Measurements from ENCODE around the gene INTS1.

DNA sequence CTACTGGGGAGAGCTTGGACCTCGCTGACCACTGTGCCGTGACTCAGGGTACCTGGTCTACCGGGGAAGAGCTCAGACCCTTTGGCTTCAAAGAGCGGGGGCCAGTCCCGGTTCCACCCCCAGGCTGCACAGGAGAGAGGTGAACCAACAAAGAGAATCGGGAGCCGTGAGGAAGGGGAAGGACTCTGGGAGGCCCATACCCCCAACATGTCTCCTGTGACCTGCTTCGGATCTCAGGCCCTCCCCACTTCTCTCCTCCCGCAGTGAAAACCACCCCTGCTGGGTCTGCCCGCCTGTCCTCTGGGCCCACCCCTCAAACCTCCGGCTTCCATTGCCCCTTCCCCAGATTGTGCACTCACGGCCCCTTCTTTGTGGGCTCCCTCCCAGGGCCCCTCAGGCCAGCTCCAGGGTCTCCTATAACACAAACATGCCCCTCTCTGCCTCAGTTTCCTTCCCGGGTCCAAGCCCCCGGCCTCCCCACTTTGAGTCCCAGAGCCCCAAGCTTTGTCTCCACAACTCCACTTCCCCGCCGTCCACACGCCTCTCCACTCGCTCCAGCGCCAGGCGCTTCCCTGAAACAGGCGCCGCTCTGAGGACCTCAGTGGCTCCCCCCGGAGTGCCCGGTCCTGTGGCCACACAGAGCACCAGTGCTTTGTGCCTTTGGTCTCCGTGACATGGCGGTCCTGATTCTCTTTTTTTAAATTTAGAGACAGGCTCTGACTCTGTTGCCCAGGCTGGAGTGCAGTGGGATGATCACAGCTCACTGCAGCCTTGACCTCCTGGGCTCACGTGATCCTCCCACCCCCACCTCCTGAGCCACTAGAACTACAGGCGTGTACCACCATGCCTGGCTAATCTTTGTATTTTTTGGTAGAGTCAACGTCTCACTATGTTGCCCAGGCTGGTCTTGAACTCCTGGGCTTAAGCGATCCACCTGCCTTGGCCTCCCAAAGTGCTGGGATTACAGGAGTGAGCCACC lies 7.5 kb upstream of the INTS1 start:
- TF ChIP-seq POLR2A (IDR thresholded peaks at IDR 0.05): no peak
- TF ChIP-seq, protein P1, sequence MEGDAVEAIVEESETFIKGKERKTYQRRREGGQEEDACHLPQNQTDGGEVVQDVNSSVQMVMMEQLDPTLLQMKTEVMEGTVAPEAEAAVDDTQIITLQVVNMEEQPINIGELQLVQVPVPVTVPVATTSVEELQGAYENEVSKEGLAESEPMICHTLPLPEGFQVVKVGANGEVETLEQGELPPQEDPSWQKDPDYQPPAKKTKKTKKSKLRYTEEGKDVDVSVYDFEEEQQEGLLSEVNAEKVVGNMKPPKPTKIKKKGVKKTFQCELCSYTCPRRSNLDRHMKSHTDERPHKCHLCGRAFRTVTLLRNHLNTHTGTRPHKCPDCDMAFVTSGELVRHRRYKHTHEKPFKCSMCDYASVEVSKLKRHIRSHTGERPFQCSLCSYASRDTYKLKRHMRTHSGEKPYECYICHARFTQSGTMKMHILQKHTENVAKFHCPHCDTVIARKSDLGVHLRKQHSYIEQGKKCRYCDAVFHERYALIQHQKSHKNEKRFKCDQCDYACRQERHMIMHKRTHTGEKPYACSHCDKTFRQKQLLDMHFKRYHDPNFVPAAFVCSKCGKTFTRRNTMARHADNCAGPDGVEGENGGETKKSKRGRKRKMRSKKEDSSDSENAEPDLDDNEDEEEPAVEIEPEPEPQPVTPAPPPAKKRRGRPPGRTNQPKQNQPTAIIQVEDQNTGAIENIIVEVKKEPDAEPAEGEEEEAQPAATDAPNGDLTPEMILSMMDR (IDR thresholded peaks at IDR 0.05): no peak
- TF ChIP-seq EP300 (IDR thresholded peaks at IDR 0.05): no peak
